ENCODE data around the gene KSR1. TPM values are rescaled to one million over a fixed set of nuclear protein-coding genes. Genes with fewer than 3 reads are reported as not detected.

The KSR1 gene
- total and polyA plus RNA-seq, 2 of the 4 experiments (the other 2 are of a cell fraction): 12.5 to 21.9 TPM

DNA sequence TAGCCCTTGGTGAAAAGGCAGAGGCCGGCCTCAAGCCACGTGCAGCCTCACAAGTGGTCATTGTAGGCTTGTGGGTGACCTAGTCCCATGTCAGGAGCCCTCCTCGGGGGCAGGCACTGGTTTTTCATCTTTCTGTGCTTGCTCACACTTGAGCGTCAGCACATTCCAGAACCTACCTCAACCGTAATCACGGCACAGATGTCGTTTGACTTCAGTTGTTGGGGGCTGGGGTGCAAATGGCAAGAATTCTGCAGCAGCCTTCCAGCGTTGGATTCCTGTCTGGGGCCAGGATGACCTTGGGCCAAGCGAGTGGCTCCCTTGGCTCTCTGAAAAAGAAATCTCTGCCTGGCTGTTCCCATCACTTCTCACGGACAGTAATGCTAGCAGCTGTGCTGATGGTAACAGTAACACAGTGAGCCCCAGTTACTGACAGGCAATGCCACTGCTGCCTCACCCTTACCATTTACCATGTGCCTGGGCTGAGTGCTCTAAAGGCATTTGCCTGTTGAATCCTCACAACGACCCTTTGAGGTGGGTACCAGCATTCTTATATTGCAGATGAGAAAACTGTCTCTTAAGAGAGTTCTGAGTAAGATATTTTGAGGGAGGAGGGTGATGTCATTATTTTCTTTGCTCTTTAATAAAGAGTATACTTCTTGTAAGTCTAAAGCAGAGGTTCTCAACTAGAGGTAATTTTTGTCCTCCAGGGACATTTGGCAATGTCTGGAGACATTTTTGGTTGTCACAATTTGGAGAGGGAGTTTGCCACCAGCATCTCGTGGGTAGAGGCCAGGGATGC lies 46.5 kb downstream of the KSR1 start:
- Histone ChIP-seq H3K14ac (replicated peaks; ENCODE audit: low read depth, low read length) (peak overlapping the region; percentile 93), H3K18ac (ENCODE audit: low read depth, low read length) (peak overlapping the region; percentile 84; the same call in 1 of the 2 replicates), H2AK5ac (ENCODE audit: low read depth, low read length) (peak overlapping the region; percentile 96), H3K9ac (ENCODE audit: low read depth, low read length) (peak overlapping the region; percentile 41; the same call in 1 of the 2 replicates), H2BK20ac (ENCODE audit: low read depth, low read length) (peak overlapping the region; percentile 69), H3K9me1 (ENCODE audit: insufficient read depth, low read length) (peaks cover 30% of the 10 kb centered on the region), H2BK5ac (ENCODE audit: low read depth, low read length, poor library complexity, severe bottlenecking) (peak overlapping the region; percentile 94), H2BK15ac (ENCODE audit: low read depth, low read length) (peak overlapping the region; percentile 55; the same call in 2 of the 3 replicates), H3K56ac (ENCODE audit: extremely low read depth, insufficient read depth, low read length) (0 out of 2 replicates have a peak overlapping the region, but pooled peaks have one; percentile 69), H4K91ac (ENCODE audit: insufficient read depth, low read depth, low read length) (peak overlapping the region; percentile 89), H3K23ac (ENCODE audit: low read depth, low read length) (peak overlapping the region; percentile 90; the same call in 1 of the 2 replicates), H3K79me1 (ENCODE audit: low read depth in 1 of 2, low read length in 2 of 2) (peaks cover 39 to 87% of the 10 kb centered on the region in 2 experiments; a peak in 3 of 4 replicates), H3K27me3 (ENCODE audit: control insufficient read depth, insufficient read depth, low read length) (no peaks in the 10 kb centered on the region), H3K27ac (ENCODE audit: insufficient read depth, low read length) (peak overlapping the region; percentile 76), H3K9me3 (ENCODE audit: control insufficient read depth, insufficient read depth, low read length) (no peaks in the 10 kb centered on the region), H3K36me3 (ENCODE audit: control insufficient read depth, insufficient read depth, low read length) (peaks cover 7% of the 10 kb centered on the region), H2AFZ (replicated peaks; ENCODE audit: low read length, poor library complexity) (peak overlapping the region; percentile 72), H4K8ac (ENCODE audit: low read depth in 2 of 2, low read length in 2 of 2) (peak overlapping the region; percentile 59 to 88), H2AK9ac (replicated peaks; ENCODE audit: low read depth, low read length, poor library complexity) (peak overlapping the region; percentile 63), H4K5ac (ENCODE audit: low read depth, low read length) (peak overlapping the region; percentile 93; the same call in 1 of the 2 replicates), H3K4ac (ENCODE audit: low read depth, low read length) (peak overlapping the region; percentile 87), H2BK120ac (ENCODE audit: low read depth, low read length) (peak overlapping the region; percentile 87), H3K4me3 (ENCODE audit: insufficient read depth, low read depth, low read length) (no peak overlapping the region), H3K4me1 (ENCODE audit: control insufficient read depth, insufficient read depth, low read length) (peaks cover 27% of the 10 kb centered on the region), H4K20me1 (ENCODE audit: insufficient read depth, low read length) (peaks cover 58% of the 10 kb centered on the region), H3K4me2 (ENCODE audit: low read depth, low read length) (peak overlapping the region; percentile 24)
- in situ Hi-C loops (cut with MboI; ENCODE audit: low sequenced_read_pairs) (no loop called here), dilution Hi-C loops (cut with HindIII; ENCODE audit: low sequenced_read_pairs, unreplicated experiment) (no loop called here), intact Hi-C loops (cut with micrococcal nuclease) (loop anchor here (5.0 kb wide), 1 partner anchor 40 kb away; no protein-coding TSS in a partner anchor)
- POLR2A ChIA-PET (ENCODE audit: unreplicated experiment): no interaction called here
- BruUV-seq (replicated peaks): no TSS peak
- WGBS, 2 experiments (ENCODE audit: extremely low coverage in 2 of 2, insufficient read length in 1 of 2): 10% methylated on average over 4 of the region's 12 CpGs; no CpG with 5 or more reads in 1 of the 2 experiments
- CTCF ChIA-PET: no interaction called here
- ATAC-seq (ENCODE audit: low read depth) (peak; percentile 86), DNase-seq (peak; percentile 99)
- TF ChIP-seq MXI1 (IDR thresholded peaks at IDR 0.05; ENCODE audit: borderline replicate concordance, low read depth, low read length): 0 out of 2 replicates have a peak, but pooled peaks have one; percentile 20
- TF ChIP-seq, protein P1, sequence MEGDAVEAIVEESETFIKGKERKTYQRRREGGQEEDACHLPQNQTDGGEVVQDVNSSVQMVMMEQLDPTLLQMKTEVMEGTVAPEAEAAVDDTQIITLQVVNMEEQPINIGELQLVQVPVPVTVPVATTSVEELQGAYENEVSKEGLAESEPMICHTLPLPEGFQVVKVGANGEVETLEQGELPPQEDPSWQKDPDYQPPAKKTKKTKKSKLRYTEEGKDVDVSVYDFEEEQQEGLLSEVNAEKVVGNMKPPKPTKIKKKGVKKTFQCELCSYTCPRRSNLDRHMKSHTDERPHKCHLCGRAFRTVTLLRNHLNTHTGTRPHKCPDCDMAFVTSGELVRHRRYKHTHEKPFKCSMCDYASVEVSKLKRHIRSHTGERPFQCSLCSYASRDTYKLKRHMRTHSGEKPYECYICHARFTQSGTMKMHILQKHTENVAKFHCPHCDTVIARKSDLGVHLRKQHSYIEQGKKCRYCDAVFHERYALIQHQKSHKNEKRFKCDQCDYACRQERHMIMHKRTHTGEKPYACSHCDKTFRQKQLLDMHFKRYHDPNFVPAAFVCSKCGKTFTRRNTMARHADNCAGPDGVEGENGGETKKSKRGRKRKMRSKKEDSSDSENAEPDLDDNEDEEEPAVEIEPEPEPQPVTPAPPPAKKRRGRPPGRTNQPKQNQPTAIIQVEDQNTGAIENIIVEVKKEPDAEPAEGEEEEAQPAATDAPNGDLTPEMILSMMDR (conservative IDR thresholded peaks at IDR 0.05; ENCODE audit: low read depth, low read length): no peak
- peak; percentile 58; the same call in 1 of the 2 replicates for TF ChIP-seq FOS (IDR thresholded peaks at IDR 0.05; ENCODE audit: low read depth, low read length)
- peak; percentile 23; the same call in 1 of the 2 replicates for TF ChIP-seq RAD21 (IDR thresholded peaks at IDR 0.05; ENCODE audit: low read length)
- no peak; the same call in 1 of the 2 replicates for TF ChIP-seq CEBPB (IDR thresholded peaks at IDR 0.05; ENCODE audit: low read depth, low read length)
- TF ChIP-seq RFX5 (IDR thresholded peaks at IDR 0.05; ENCODE audit: low read depth, low read length): no peak
- TF ChIP-seq BHLHE40 (IDR thresholded peaks at IDR 0.05; ENCODE audit: low read depth, low read length): peak; percentile 87
- TF ChIP-seq, protein P2, sequence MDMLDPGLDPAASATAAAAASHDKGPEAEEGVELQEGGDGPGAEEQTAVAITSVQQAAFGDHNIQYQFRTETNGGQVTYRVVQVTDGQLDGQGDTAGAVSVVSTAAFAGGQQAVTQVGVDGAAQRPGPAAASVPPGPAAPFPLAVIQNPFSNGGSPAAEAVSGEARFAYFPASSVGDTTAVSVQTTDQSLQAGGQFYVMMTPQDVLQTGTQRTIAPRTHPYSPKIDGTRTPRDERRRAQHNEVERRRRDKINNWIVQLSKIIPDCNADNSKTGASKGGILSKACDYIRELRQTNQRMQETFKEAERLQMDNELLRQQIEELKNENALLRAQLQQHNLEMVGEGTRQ (IDR thresholded peaks at IDR 0.05; ENCODE audit: low read depth, low read length): peak; percentile 80
- TF ChIP-seq RCOR1 (IDR thresholded peaks at IDR 0.05; ENCODE audit: insufficient replicate concordance, low read length): no peak
- TF ChIP-seq, protein P3, sequence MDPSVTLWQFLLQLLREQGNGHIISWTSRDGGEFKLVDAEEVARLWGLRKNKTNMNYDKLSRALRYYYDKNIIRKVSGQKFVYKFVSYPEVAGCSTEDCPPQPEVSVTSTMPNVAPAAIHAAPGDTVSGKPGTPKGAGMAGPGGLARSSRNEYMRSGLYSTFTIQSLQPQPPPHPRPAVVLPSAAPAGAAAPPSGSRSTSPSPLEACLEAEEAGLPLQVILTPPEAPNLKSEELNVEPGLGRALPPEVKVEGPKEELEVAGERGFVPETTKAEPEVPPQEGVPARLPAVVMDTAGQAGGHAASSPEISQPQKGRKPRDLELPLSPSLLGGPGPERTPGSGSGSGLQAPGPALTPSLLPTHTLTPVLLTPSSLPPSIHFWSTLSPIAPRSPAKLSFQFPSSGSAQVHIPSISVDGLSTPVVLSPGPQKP (IDR thresholded peaks at IDR 0.05; ENCODE audit: borderline replicate concordance, low read depth, low read length): no peak
- 0 out of 2 replicates have a peak, but pooled peaks have one; percentile 14 for TF ChIP-seq SMC3 (IDR thresholded peaks at IDR 0.05; ENCODE audit: low read depth, low read length)
- peak; percentile 58 for TF ChIP-seq POLR2A (IDR thresholded peaks at IDR 0.05; ENCODE audit: low read depth, low read length)
- peak; percentile 61; the same call in 1 of the 2 replicates for TF ChIP-seq NFE2L2 (IDR thresholded peaks at IDR 0.05; ENCODE audit: low read depth, low read length)
